Panc1 (cell line): ENCODE measurements around the gene SHQ1. TPM values are rescaled to one million over a fixed set of nuclear protein-coding genes. Genes with fewer than 3 reads are reported as not detected.

ENCODE experiments used
- ATAC-seq: fragments of 200-7000 bp; cut with Tn5 transposase; 2 replicates; pipeline ENCODE4 v1.9.1; 2020; ENCODE audit warnings: mild to moderate bottlenecking, moderate library complexity
- BruUV-seq: library from RNA; stranded (reverse); fragments of 400-500 nt; replicated peaks from 2 replicates; lab custom pipeline; 2021; lab: Mats Ljungman, UMichigan
- CTCF ChIA-PET: fragments of 300-600 bp; sonication (Branson Sonifier 250); formaldehyde crosslinking; loops from one replicate; lab custom pipeline; 2022; ENCODE audit warnings: antibody characterized with exemption; lab: Charles Lee
- POLR2A ChIA-PET: fragments of 300-600 bp; sonication (Branson Sonifier 250); formaldehyde crosslinking; loops from one replicate; lab custom pipeline; 2022; ENCODE audit warnings: antibody characterized with exemption; lab: Charles Lee
- DNase-seq: peaks from one replicate; pipeline ENCODE4 v3.0.0-alpha.2; 2010; ENCODE audit warnings: low read depth, low spot score
- H3K27ac ChIP-seq: 2 replicates; pipeline ENCODE4 v1.5.1; 2011; ENCODE audit warnings: mild to moderate bottlenecking, low read length, inconsistent platforms
- H3K27me3 ChIP-seq: fragments of 200-500 bp; sonication (Bioruptor generic); 2 replicates; pipeline ENCODE4 v1.6.0; 2014; ENCODE audit warnings: low read length, inconsistent platforms; ENCODE audit not compliant: control insufficient read depth, insufficient read depth
- H3K36me3 ChIP-seq: fragments of 200-500 bp; sonication (Bioruptor generic); 2 replicates; pipeline ENCODE4 v1.5.1; 2014; ENCODE audit warnings: inconsistent platforms, mild to moderate bottlenecking, low read length, moderate library complexity; ENCODE audit not compliant: control insufficient read depth, insufficient read depth
- H3K4me1 ChIP-seq: 2 replicates; pipeline ENCODE4 v1.5.1; 2011; ENCODE audit warnings: inconsistent platforms, mild to moderate bottlenecking, low read length, moderate library complexity; ENCODE audit not compliant: control insufficient read depth, insufficient read depth
- H3K4me3 ChIP-seq, 2 experiments: 2 replicates each; pipeline ENCODE4 v1.5.1; 2011 to 2012; ENCODE audit warnings: low read depth in 2 of 2, low read length in 2 of 2, mild to moderate bottlenecking in 2 of 2, inconsistent platforms in 1 of 2, moderate library complexity in 1 of 2
- H3K9me3 ChIP-seq: fragments of 200-500 bp; sonication (Bioruptor generic); 2 replicates; pipeline ENCODE4 v1.5.1; 2014; ENCODE audit warnings: low read depth, mild to moderate bottlenecking, inconsistent platforms, low read length, moderate library complexity; ENCODE audit not compliant: control insufficient read depth, insufficient read depth
- POLR2AphosphoS5 ChIP-seq: IDR thresholded peaks from 2 replicates; pipeline ENCODE4 v1.6.1; 2012; ENCODE audit warnings: mild to moderate bottlenecking, low read depth, low read length, moderate library complexity
- SIN3A ChIP-seq: IDR thresholded peaks from 2 replicates; pipeline ENCODE4 v1.6.1; 2012; ENCODE audit warnings: low read depth, mild to moderate bottlenecking, low read length, moderate library complexity, borderline replicate concordance; ENCODE audit not compliant: insufficient read depth
- TCF7L2 ChIP-seq: IDR thresholded peaks from 2 replicates; pipeline ENCODE4 v1.6.1; 2011; ENCODE audit warnings: mild to moderate bottlenecking, low read depth, low read length, inconsistent platforms
- in situ Hi-C: cut with HindIII; loops from 2 replicates; pipeline ENCODE4 v1.10.0; 2016; ENCODE audit warnings: low sequenced_read_pairs, low pct_unique_long_range_greater_than_20kb
- intact Hi-C: fragments of 100-400 bp; cut with micrococcal nuclease; formaldehyde crosslinking; loops from one replicate; pipeline ENCODE4 v1.10.0; 2022; ENCODE audit not compliant: unreplicated experiment
- total RNA-seq: library from RNA; stranded (reverse); gene quantifications from one replicate; pipeline ENCODE4 v1.2.1, GENCODE V29; 2021; ENCODE audit not compliant: unreplicated experiment
- TF ChIP-seq, protein P1 (sequence below): fragments of 450-650 bp; IDR thresholded peaks from 2 replicates; pipeline ENCODE4 v1.5.1; 2017; ENCODE audit warnings: mild to moderate bottlenecking
- TF ChIP-seq, protein P2 (sequence below), 2 experiments: IDR thresholded peaks; 2 replicates each; pipeline ENCODE4 v1.6.1; 2011 to 2012; ENCODE audit warnings: low read depth in 2 of 2, control low read depth in 1 of 2, low read length in 1 of 2, mild to moderate bottlenecking in 1 of 2, moderate library complexity in 1 of 2; ENCODE audit not compliant: insufficient read depth in 1 of 2

Gene SHQ1
- total RNA-seq, 1 experiment from 2014 or later: 21.0 TPM

DNA sequence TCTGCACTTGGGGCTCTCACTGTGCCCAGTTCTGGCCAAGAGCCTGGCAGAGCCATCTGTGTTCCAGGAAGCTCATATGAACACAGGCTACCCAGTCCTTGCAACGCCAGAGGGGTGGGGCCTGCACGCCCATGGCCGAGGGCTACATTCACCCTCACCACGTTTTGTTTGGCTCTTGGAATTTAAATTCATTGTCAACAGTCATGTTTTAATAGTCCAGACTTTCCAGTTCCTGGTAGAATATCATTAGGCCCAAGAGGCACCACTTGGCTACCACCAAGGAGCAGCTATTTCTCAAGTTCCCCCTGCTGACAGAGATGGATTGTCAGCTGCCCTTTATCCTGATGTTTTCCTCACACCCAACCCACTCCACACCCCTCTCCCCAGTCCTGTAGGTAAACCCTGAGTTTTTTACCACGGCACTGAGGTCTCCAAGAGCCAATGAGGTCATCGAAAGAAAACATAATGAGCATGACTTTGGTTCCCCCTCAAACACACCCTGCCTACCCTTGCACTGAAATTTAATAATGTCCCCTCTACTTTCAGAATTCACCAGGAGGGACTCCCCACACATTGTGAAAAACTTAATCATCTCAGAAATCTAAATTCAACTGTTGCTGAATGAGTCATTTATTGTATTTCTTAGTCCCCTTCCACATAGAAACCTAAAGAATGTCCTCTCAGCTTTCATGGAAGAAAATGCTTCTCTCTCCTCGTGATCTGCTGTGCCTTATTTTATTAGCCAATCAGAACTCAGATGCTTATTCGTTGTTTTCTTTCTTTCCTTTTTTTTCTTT, 125.1 kb downstream of the SHQ1 start:
- Histone ChIP-seq H3K4me1 (no peaks in the 10 kb centered on the region), H3K36me3 (no peaks in the 10 kb centered on the region), H3K27me3 (no peaks in the 10 kb centered on the region), H3K4me3 (no peak overlapping the region), H3K9me3 (no peaks in the 10 kb centered on the region), H3K27ac (no peak overlapping the region)
- ATAC-seq (no peak), DNase-seq (no peak)
- ChIA-PET POLR2A (no interaction called here), CTCF (interaction anchor here (0.7 kb wide), 1 partner anchor 524 kb away, joined by 9 read pairs; no protein-coding TSS in a partner anchor)
- in situ Hi-C loops: no loop called here
- intact Hi-C loops: no loop called here
- no TSS peak for BruUV-seq
- TF ChIP-seq, protein P1, sequence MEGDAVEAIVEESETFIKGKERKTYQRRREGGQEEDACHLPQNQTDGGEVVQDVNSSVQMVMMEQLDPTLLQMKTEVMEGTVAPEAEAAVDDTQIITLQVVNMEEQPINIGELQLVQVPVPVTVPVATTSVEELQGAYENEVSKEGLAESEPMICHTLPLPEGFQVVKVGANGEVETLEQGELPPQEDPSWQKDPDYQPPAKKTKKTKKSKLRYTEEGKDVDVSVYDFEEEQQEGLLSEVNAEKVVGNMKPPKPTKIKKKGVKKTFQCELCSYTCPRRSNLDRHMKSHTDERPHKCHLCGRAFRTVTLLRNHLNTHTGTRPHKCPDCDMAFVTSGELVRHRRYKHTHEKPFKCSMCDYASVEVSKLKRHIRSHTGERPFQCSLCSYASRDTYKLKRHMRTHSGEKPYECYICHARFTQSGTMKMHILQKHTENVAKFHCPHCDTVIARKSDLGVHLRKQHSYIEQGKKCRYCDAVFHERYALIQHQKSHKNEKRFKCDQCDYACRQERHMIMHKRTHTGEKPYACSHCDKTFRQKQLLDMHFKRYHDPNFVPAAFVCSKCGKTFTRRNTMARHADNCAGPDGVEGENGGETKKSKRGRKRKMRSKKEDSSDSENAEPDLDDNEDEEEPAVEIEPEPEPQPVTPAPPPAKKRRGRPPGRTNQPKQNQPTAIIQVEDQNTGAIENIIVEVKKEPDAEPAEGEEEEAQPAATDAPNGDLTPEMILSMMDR: no peak
- TF ChIP-seq, protein P2, sequence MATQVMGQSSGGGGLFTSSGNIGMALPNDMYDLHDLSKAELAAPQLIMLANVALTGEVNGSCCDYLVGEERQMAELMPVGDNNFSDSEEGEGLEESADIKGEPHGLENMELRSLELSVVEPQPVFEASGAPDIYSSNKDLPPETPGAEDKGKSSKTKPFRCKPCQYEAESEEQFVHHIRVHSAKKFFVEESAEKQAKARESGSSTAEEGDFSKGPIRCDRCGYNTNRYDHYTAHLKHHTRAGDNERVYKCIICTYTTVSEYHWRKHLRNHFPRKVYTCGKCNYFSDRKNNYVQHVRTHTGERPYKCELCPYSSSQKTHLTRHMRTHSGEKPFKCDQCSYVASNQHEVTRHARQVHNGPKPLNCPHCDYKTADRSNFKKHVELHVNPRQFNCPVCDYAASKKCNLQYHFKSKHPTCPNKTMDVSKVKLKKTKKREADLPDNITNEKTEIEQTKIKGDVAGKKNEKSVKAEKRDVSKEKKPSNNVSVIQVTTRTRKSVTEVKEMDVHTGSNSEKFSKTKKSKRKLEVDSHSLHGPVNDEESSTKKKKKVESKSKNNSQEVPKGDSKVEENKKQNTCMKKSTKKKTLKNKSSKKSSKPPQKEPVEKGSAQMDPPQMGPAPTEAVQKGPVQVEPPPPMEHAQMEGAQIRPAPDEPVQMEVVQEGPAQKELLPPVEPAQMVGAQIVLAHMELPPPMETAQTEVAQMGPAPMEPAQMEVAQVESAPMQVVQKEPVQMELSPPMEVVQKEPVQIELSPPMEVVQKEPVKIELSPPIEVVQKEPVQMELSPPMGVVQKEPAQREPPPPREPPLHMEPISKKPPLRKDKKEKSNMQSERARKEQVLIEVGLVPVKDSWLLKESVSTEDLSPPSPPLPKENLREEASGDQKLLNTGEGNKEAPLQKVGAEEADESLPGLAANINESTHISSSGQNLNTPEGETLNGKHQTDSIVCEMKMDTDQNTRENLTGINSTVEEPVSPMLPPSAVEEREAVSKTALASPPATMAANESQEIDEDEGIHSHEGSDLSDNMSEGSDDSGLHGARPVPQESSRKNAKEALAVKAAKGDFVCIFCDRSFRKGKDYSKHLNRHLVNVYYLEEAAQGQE (IDR thresholded peaks at IDR 0.05; ENCODE audit: insufficient read depth in 1 of 2, low read depth in 2 of 2, low read length in 1 of 2): no peak
- no peak for TF ChIP-seq TCF7L2
- no peak for TF ChIP-seq SIN3A
- no peak for TF ChIP-seq POLR2AphosphoS5

DNA sequence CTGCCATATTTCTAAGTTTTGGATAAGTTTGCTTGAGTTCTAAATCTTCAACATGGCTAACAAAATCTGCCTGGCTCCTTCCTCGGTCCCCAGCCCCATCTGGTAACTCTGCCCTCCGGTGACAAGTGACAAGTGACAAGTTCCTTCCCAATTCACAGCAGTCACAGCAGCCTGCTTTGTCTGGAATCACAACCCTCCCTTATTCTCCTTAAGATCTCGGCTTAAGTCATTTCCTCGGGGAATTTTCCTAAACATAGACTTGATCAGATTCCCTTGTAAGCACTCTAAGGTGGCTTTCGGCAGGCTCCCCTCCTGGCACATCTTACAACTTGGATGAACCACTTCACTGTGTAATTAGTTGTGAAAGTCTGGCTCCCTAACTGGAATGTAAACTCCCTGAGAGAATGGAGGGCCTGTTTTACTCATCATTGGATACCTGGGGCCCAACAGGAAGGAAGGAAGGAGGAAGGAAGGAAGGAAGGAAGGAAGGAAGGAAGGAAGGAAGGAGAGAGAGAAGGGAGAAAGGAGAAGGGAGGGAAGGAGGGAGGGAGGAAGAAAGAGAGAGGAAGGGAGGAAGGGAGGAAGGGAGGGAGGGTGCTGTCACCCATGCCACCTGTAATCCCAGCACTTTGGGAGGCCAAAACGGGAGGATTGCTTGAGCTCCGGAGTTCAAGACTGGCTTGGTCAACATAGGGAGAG, 126.4 kb downstream of the SHQ1 start:
- POLR2A ChIA-PET: no interaction called here

More for the DNA sequence above, 126.4 kb downstream of the SHQ1 start:
- ATAC-seq: no peak
- Histone ChIP-seq H3K4me1 (no peaks in the 10 kb centered on the region), H3K36me3 (no peaks in the 10 kb centered on the region), H3K27ac (no peak overlapping the region), H3K27me3 (no peaks in the 10 kb centered on the region), H3K4me3 (no peak overlapping the region), H3K9me3 (no peaks in the 10 kb centered on the region)
- in situ Hi-C loops (no loop called here), intact Hi-C loops (no loop called here)
- no peak for DNase-seq
- CTCF ChIA-PET: no interaction called here
- no TSS peak for BruUV-seq
- TF ChIP-seq TCF7L2 (no peak), SIN3A (no peak), POLR2AphosphoS5 (no peak)
- TF ChIP-seq, protein P1: no peak
- TF ChIP-seq, protein P2 (IDR thresholded peaks at IDR 0.05; ENCODE audit: insufficient read depth in 1 of 2, low read depth in 2 of 2, low read length in 1 of 2): no peak
